K562 (cell line): Measurements from ENCODE around the gene RHO. TPM values are rescaled to one million over a fixed set of nuclear protein-coding genes. Genes with fewer than 3 reads are reported as not detected.
"Not testable (repeated sequence)": the region's sequence is repeated elsewhere in the genome, so short reads cannot be mapped to it uniquely, and the experiment has no call there.

ENCODE experiments used
- ATAC-seq: fragments of 200-7000 bp; cut with Tn5 transposase; 3 replicates; pipeline ENCODE4 v1.9.1; 2020; ENCODE audit warnings: moderate library complexity
- BruUV-seq: library from RNA; stranded (reverse); fragments of 400-500 nt; replicated peaks from 2 replicates; lab custom pipeline; 2021; lab: Mats Ljungman, UMichigan
- CTCF ChIA-PET: fragments of 300-600 bp; formaldehyde crosslinking; extraction: SDS; loops from one replicate; lab custom pipeline; 2021; ENCODE audit warnings: low intra/inter-chr PET ratio; lab: Yijun Ruan, JAX
- POLR2A ChIA-PET: fragments of 300-600, 350-650 bp; sonication (Branson Sonifier 250); formaldehyde crosslinking; extraction: SDS; loops from one replicate; lab custom pipeline; 2021; ENCODE audit warnings: antibody characterized with exemption, inconsistent platforms; lab: Yijun Ruan, JAX
- DNase-seq, 4 experiments: peaks; one replicate each; pipeline versions ENCODE4 v3.0.0 to v3.0.0-alpha.2; 2011 to 2018; ENCODE audit warnings: low spot score in 3 of 4, mixed read lengths in 3 of 4; ENCODE audit errors: extremely low read depth in 1 of 4
- FAIRE-seq: peaks from 2 replicates; lab custom pipeline; 2011; peaks lifted over from hg19 to GRCh38; lab: Jason Lieb, UNC
- H2AFZ ChIP-seq: 2 replicates; pipeline ENCODE4 v1.6.0; 2011; ENCODE audit warnings: low read depth, low read length, control low read depth, inconsistent platforms
- H3K27ac ChIP-seq: fragments of 200-600 bp; 3 replicates; pipeline ENCODE4 v1.8.0; 2011; ENCODE audit warnings: low read depth, mild to moderate bottlenecking, control low read depth, inconsistent platforms, low read length, moderate library complexity, mixed read lengths; ENCODE audit errors: extremely low read depth
- H3K27me3 ChIP-seq, 2 experiments: fragments of 300-600 bp in 1 of 2; 2 replicates in 1 of 2; 3 replicates in 1 of 2; pipeline versions ENCODE4 v1.6.0 to v1.8.0; 2011; ENCODE audit warnings: inconsistent platforms in 2 of 2, low read length in 2 of 2, mild to moderate bottlenecking in 1 of 2, mixed read lengths in 1 of 2, moderate library complexity in 1 of 2; ENCODE audit not compliant: control insufficient read depth in 2 of 2, insufficient read depth in 2 of 2
- H3K36me3 ChIP-seq: fragments of 300-600 bp; 3 replicates; pipeline ENCODE4 v1.8.0; 2011; ENCODE audit warnings: mild to moderate bottlenecking, low read length, inconsistent platforms; ENCODE audit not compliant: control insufficient read depth, insufficient read depth
- H3K4me1 ChIP-seq, 2 experiments: fragments of 200-600 bp in 1 of 2; replicated peaks in 1 of 2; 2 replicates in 1 of 2; 3 replicates in 1 of 2; pipeline versions ENCODE4 v1.5.1 to v1.8.0; 2011; ENCODE audit warnings: inconsistent platforms in 2 of 2, low read length in 2 of 2, mild to moderate bottlenecking in 1 of 2, mixed read lengths in 1 of 2, moderate library complexity in 1 of 2; ENCODE audit not compliant: control insufficient read depth in 2 of 2, insufficient read depth in 2 of 2
- H3K4me2 ChIP-seq: 2 replicates; pipeline ENCODE4 v1.6.1; 2011; ENCODE audit warnings: low read length, control low read depth, inconsistent platforms, mixed read lengths; ENCODE audit not compliant: insufficient read depth
- H3K4me3 ChIP-seq: fragments of 200-600 bp; sonication (generic), shearing (Covaris generic); 2 replicates; pipeline ENCODE4 v1.5.1; 2016; ENCODE audit warnings: control low read depth, inconsistent platforms
- H3K79me2 ChIP-seq: fragments of 200-600 bp; 3 replicates; pipeline ENCODE4 v1.8.0; 2011; ENCODE audit warnings: low read length, inconsistent platforms; ENCODE audit not compliant: control insufficient read depth, insufficient read depth
- H3K9ac ChIP-seq, 2 experiments: 2 replicates each; pipeline versions ENCODE4 v1.6.0 to v1.6.1; 2011; ENCODE audit warnings: low read depth in 2 of 2, low read length in 2 of 2, control low read depth in 1 of 2, inconsistent platforms in 1 of 2, mild to moderate bottlenecking in 1 of 2, mixed read lengths in 1 of 2; ENCODE audit not compliant: insufficient read depth in 1 of 2
- H3K9me1 ChIP-seq: one replicate; pipeline ENCODE4 v1.6.0; 2011; ENCODE audit warnings: inconsistent platforms, mild to moderate bottlenecking, low read length, moderate library complexity; ENCODE audit not compliant: control insufficient read depth, insufficient read depth
- H3K9me3 ChIP-seq: replicated peaks from 2 replicates; pipeline ENCODE4 v1.5.1; 2011; ENCODE audit warnings: low read depth, low read length, inconsistent platforms; ENCODE audit not compliant: control insufficient read depth, insufficient read depth
- H4K20me1 ChIP-seq: replicated peaks from 2 replicates; pipeline ENCODE4 v1.6.1; 2011; ENCODE audit warnings: low read length, inconsistent platforms, mixed read lengths; ENCODE audit not compliant: control insufficient read depth, insufficient read depth
- ARID1B ChIP-seq: fragments of 450-650 bp; IDR thresholded peaks from 2 replicates; pipeline ENCODE4 v1.6.1; 2016; ENCODE audit warnings: antibody characterized with exemption, mild to moderate bottlenecking, inconsistent platforms
- FOXJ2 ChIP-seq: fragments of 200-800 bp; sonication (Bioruptor generic); IDR thresholded peaks from 2 replicates; pipeline ENCODE4 v1.6.1; 2016; ENCODE audit warnings: missing genetic modification characterization, missing compliant biosample characterization
- L3MBTL2 ChIP-seq: fragments of 450-650 bp; IDR thresholded peaks from 2 replicates; pipeline ENCODE4 v1.6.1; 2016; ENCODE audit warnings: mild to moderate bottlenecking, moderate library complexity
- MNT ChIP-seq, 2 experiments: fragments of 450-650 bp; conservative IDR thresholded peaks; 2 replicates each; pipeline ENCODE4 v1.6.1; 2017; ENCODE audit warnings: mild to moderate bottlenecking in 2 of 2, moderate library complexity in 2 of 2
- NFIC ChIP-seq: fragments of 450-650 bp; IDR thresholded peaks from 2 replicates; pipeline ENCODE4 v1.6.1; 2017; ENCODE audit warnings: mild to moderate bottlenecking, inconsistent platforms
- NRF1 ChIP-seq, 2 experiments: fragments of 450-650 bp; IDR thresholded peaks in 1 of 2; conservative IDR thresholded peaks in 1 of 2; 2 replicates each; pipeline ENCODE4 v1.6.1; 2014; ENCODE audit warnings: mild to moderate bottlenecking in 2 of 2
- RFX1 ChIP-seq: fragments of 450-650 bp; IDR thresholded peaks from 2 replicates; pipeline ENCODE4 v1.6.1; 2016; ENCODE audit warnings: mild to moderate bottlenecking, moderate library complexity
- TFAP4 ChIP-seq: sonication (generic); formaldehyde crosslinking; IDR thresholded peaks from 2 replicates; pipeline ENCODE4 v1.8.0; 2022; ENCODE audit warnings: missing genetic modification reagents, mild to moderate bottlenecking, moderate library complexity, borderline replicate concordance
- VEZF1 ChIP-seq: fragments of 200-800 bp; sonication (Bioruptor generic); IDR thresholded peaks from 2 replicates; pipeline ENCODE4 v1.6.1; 2017; ENCODE audit warnings: missing genetic modification characterization, missing compliant biosample characterization
- WGBS: fragments of 100-300 bp; shearing (Covaris generic); methylation state at CpG from one replicate; pipeline ENCODE4 v1.1.6; 2016; ENCODE audit warnings: low coverage, mixed read lengths; ENCODE audit not compliant: insufficient coverage; ENCODE audit errors: missing lambda C conversion rate; 5-methylcytosine and 5-hydroxymethylcytosine counted together
- in situ Hi-C: fragments of 300-500 bp; cut with MboI; formaldehyde crosslinking; loops from 4 replicates; pipeline ENCODE4 v1.15.0; 2018; ENCODE audit warnings: inconsistent platforms, mixed read lengths
- intact Hi-C: fragments of 100-400 bp; cut with micrococcal nuclease; formaldehyde crosslinking; loops from 2 replicates; pipeline ENCODE4 v1.14.2; 2022
- polyA plus RNA-seq, 8 experiments: library from polyadenylated mRNA; depleted of rRNA in 4 of 8; stranded (reverse) in 5 of 8; unstranded in 3 of 8; fragments of >200 nt; fragmentation: Nextera tagmentation in 2 of 8; fragmentation: Illumina TruSeq in 1 of 8; extraction: Ambion mirVana in 2 of 8; extraction: Trizol in 1 of 8; gene quantifications; 2 replicates each; pipeline versions ENCODE4 v1.2.1 to v1.2.3, GENCODE V29; 2011 to 2014; ENCODE audit warnings: inconsistent platforms in 1 of 8, missing spikeins in 1 of 8
- total RNA-seq, 7 experiments: library from RNA; depleted of rRNA in 6 of 7; stranded (reverse); fragments of >200 nt in 6 of 7; fragmentation: Illumina TruSeq in 2 of 7; extraction: Trizol in 2 of 7; gene quantifications; 2 replicates each; pipeline versions ENCODE4 v1.2.1 to v1.2.3, GENCODE V29; 2011 to 2021; ENCODE audit warnings: low replicate concordance in 1 of 7

Gene RHO
- total and polyA plus RNA-seq, 9 of the 15 experiments (the other 6 are each of a cell fraction or from before 2014, with no cell fraction given) = not detected

- 32% methylated on average over 4 of the region's 11 CpGs for WGBS
These were observed 47.1 kb upstream of the RHO start for GRCh38 chr3:129481225-129481765.

More at GRCh38 chr3:129481225-129481765, 47.1 kb upstream of the RHO start:
- peak; percentile 100 for FAIRE-seq
- peaks cover 14 to 21% of the 10 kb centered on the region in 2 experiments; a peak in 4 of 5 replicates for H3K4me1 ChIP-seq
- peak; percentile 21 to 70 (median 46) for DNase-seq
- peak; percentile 96 for TF ChIP-seq NFIC
- TF ChIP-seq FOXJ2 (tag) = peak; percentile 76
- TF ChIP-seq TFAP4 (CRISPR knock-in tag) = peak; percentile 54; the same call in 1 of the 2 replicates
- peak; percentile 94 for TF ChIP-seq RFX1
- peak in 1 of 2 experiments; percentile 63; a peak in 2 of 4 replicates for TF ChIP-seq MNT (conservative IDR thresholded peaks at IDR 0.05)
- TF ChIP-seq VEZF1 (CRISPR knock-in tag) = peak; percentile 74
- TF ChIP-seq ARID1B = 0 out of 2 replicates have a peak, but pooled peaks have one; percentile 16
- TF ChIP-seq L3MBTL2 = peak; percentile 34; the same call in 1 of the 2 replicates
- 0 out of 4 replicates have a peak, but pooled peaks of 1 of the 2 experiments have one; percentile 14 for TF ChIP-seq NRF1 (conservative IDR thresholded peaks at IDR 0.05 in 1 of 2, IDR thresholded peaks at IDR 0.05 in 1 of 2)
- TF ChIP-seq, all 486 proteins: peak for 9; not testable (repeated sequence) for 477
- H3K27me3 ChIP-seq, H4K20me1 ChIP-seq, BruUV-seq, H2AFZ ChIP-seq, H3K9me1 ChIP-seq, H3K9me3 ChIP-seq, H3K4me2 ChIP-seq, H3K27ac ChIP-seq, H3K79me2 ChIP-seq, CTCF ChIA-PET, H3K4me3 ChIP-seq: not testable (repeated sequence)
- POLR2A ChIA-PET = interaction anchor here (0.6 to 2.1 kb wide), 4 partner anchors 8 to 391 kb away, joined by 3 to 4 read pairs (median 4); partner anchors contain the start of genes IFT122 and MBD4
- H3K9ac ChIP-seq = peak overlapping the region in 1 of 2 experiments; percentile 72; a peak in 1 of 4 replicates
- peak; percentile 75 for ATAC-seq
- H3K36me3 ChIP-seq = peaks cover 26% of the 10 kb centered on the region; the same call in 2 of the 3 replicates
- in situ Hi-C loops (loop anchor here (5.0 kb wide), 2 partner anchors 351 to 614 kb away; no protein-coding TSS in a partner anchor), intact Hi-C loops (loop anchor here (5.0 kb wide), 1 partner anchor 39 kb away; the partner anchor contains the start of gene IFT122)
